GM12874 (cell line): ENCODE results near the gene FA2H.

Experiments
- TF ChIP-seq, protein P1 (sequence below): IDR thresholded peaks from 2 replicates; pipeline ENCODE4 v1.5.1; 2011; ENCODE audit warnings: low read depth, mild to moderate bottlenecking, control low read depth, low read length, moderate library complexity; ENCODE audit not compliant: insufficient read depth

FA2H gene

DNA sequence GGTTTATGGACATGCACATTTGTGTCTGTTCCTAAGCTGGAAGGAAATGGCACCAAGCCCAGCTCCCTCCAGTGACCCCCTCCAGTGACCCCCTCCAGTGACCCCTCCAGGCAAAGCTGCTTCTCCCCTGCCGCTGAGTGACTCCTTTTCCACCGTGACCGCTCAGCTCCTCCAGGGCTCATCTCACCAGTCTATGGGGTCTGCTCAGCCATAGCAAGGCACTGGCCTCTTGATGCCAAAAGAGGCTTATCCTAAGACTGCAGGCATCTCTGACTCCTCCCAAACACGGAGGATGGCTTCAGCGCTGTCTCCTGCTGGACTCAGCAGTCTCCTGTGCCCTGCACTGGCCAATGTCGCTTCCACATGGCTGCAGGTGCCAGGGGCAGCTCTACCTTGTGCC lies 35.3 kb downstream of the FA2H start:
- TF ChIP-seq, protein P1, sequence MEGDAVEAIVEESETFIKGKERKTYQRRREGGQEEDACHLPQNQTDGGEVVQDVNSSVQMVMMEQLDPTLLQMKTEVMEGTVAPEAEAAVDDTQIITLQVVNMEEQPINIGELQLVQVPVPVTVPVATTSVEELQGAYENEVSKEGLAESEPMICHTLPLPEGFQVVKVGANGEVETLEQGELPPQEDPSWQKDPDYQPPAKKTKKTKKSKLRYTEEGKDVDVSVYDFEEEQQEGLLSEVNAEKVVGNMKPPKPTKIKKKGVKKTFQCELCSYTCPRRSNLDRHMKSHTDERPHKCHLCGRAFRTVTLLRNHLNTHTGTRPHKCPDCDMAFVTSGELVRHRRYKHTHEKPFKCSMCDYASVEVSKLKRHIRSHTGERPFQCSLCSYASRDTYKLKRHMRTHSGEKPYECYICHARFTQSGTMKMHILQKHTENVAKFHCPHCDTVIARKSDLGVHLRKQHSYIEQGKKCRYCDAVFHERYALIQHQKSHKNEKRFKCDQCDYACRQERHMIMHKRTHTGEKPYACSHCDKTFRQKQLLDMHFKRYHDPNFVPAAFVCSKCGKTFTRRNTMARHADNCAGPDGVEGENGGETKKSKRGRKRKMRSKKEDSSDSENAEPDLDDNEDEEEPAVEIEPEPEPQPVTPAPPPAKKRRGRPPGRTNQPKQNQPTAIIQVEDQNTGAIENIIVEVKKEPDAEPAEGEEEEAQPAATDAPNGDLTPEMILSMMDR = no peak

DNA sequence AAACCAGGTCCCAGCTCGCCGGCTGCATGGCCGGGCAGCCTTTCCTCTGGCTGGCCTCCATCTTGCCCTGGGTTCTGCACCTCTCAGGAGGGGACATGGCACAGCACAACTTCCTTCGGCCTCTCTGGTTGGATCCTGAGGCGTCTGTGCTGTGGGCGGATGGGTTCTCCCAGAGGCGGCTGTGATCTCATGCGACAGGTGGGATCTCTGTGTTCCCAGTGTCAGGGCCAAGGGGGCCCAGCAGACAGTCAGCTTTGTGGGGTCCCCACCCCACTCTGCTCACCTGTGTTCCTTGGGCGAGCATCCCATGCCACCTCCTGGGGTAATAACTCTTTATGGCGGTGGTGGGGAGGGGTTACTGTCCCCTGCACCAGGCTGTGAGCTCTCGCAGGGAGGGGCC lies 35.8 kb downstream of the FA2H start:
- TF ChIP-seq, protein P1 = no peak

DNA sequence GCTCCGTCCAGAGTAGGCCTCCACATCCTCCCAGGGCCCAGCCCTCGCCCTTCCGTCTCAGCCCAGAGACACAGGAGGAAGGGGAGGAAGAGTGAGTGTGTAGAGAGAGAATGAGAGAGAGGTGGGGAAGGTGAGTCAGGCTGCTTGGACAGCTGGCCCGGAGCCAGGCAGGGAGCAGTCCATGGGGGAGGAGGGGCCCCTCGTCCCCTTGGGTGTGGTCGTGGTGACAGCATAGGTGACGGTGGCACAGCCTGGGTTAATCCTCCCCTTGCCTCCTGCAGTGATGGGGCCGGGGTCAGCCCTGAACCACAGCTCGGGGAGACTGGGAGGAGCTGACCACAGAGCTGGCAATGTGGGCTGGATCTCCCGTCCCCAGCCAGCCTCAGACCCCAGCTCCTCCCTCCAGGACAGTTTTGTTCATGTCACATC lies 36.5 kb downstream of the FA2H start:
- TF ChIP-seq, protein P1 = no peak

DNA sequence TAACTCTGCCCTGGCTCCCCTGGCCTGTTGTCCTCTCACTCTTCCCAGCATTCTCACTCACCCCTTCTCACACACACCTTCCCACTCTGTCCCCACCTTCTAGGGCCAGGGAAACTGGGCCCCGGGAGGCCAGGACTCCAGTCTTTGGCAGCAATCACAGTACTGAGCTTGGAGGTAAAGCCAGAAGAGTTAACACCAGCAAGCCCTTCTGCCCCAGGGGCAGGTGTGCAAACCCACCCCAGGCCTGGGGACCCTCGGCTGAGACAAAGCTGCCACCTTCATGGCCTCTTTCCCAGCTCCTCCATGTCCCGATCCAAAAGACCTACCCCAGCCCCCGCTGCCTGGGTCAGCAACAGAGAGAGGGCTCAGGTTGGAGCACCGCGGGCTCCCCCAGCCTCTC lies 37.1 kb downstream of the FA2H start:
- TF ChIP-seq, protein P1 = no peak

DNA sequence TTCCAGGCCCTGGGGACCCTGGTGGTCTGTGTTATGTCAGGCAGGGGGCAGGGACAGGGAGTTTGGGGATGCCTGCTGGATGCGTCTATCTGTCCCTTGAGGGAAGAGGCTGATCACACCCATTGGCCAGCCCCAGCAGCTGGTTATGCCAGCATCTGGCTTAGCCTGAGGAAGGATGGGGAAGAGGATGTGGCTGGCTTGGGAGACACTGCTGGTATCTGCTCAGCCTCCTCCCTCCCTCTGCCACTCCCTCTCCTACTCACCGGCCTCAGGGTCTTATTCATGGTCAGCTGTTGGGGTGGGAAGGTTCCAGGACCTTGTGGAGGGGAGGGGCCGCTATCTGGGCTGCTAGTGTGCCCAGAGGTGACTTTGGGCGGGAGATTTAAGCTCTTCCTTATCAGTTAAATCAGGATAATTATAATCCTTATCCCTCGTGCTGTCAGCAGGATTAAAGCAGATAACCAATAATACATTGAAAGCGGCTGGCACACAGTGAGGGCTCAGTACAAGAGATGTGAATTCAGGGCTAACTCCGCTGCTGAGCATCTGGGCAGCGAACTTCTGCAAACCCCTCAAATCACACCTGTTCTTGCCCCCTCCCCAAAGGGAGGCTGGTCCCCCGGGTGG lies 38.0 kb downstream of the FA2H start:
- TF ChIP-seq, protein P1 = no peak

DNA sequence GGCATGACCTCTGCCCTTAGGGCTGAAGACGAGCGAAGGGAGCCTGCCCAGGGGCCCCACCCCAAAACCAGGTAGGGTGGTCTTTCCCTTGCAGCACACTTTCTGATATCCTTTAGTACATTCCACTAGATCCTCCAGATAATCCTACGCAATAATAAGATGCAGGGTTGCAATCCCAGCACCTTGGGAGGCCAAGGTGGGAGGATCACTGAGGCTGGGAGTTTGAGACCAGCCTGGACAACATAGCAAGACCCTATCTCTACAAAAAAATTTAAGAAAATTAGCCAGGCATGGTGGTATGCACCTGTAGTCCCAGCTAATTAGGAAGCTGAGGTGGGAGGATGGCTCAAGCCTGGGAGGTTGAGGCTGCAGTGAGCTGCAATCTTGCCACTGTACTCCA lies 39.1 kb downstream of the FA2H start:
- TF ChIP-seq, protein P1 = no peak

DNA sequence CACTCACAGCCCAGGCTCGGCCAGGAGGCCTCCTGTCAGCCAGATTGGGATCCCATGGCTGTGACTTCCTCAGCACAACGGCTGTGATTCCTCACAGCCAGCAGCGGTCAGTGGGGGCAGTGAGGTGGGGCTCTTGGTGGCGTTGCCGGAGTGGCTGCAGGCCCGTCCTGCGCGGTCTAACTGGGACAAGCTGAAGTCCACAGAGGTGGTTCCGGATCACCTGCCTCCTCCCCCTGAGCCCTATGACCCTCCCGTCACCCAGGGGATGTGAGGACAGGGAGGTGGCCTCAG lies 39.5 kb downstream of the FA2H start:
- TF ChIP-seq, protein P1 = no peak
